GM19193 (cell line): Measurements from ENCODE around the gene TUBB6.

Experiments
- POLR2A ChIP-seq: IDR thresholded peaks from 4 replicates; pipeline ENCODE4 v1.6.1; 2011; ENCODE audit not compliant: insufficient read depth, insufficient read length; ENCODE audit errors: extremely low read depth

Gene TUBB6

DNA sequence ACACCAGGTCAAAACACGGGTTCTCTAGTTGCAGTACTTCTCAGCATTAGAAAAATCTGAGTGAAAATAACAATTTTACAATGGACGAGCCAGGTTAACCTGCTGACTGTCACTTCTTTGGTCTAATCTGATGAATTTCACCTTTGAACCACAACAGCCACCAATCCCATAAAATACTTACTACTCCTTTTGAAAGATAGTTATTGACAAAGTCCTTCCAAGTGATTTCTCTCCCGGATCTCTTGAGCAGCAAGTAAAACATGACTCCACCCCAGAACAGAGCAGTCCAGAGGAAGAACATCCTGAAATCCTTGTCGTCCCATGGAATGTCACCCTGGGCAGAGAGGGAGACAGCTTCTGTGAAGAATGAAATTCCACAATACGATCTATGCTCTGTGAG is 58.7 kb downstream of the TUBB6 start:
- no peak for TF ChIP-seq POLR2A

DNA sequence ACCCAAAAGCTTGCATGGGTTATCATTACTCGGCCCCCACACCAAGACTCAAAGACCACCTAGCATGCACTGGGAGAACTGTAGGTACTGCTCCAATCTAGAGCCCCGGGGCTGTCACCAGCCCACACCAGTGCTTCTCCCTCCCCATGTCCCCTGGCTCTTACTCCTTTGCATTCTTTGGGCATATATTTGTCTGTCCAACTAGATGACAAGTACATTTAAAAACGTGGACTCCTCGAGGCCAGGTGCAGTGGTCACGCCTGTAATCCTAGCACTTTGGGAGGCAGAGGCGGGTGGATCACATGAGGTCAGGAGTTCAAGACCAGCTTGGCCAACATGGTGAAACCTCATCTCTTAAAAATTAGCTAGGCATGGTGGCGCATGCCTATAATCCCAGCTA is 61.2 kb downstream of the TUBB6 start:
- TF ChIP-seq POLR2A, result no peak

DNA sequence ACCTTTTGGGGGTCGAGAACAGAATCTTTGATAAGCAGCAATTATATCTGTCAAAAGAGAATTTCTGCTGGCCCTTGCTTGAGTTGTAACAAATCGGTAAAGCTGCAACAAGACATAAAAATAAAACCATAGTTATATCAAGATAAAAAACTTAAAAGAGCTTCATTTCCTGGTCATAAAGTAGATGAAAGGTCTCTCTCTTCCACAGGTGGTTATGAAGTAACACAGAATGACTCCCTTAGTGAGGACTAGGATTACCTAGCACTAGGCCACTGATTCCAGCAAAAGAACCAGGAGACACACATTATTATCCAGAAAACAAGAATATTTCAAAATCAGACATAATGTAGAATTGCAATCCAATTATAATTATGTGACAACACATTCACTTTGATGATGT is 63.5 kb downstream of the TUBB6 start:
- no peak for TF ChIP-seq POLR2A

DNA sequence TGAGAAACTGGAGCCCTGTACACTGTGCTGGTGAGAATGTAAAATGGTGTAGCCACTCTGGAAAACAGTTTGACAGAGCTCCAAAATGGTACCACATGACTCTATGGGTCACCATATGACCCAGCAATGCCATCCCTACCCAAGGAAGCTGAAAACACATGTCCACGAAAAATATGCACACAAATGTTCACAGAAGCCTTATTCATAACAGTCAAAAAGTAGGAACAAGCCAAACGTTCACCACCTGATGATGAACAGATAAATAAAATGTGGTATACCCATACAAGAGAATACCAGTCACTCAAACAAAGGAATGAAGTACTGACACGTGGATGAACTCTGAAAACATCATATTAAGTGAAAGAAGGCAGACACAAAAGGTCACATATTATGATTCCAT is 64.4 kb downstream of the TUBB6 start:
- no peak for TF ChIP-seq POLR2A

DNA sequence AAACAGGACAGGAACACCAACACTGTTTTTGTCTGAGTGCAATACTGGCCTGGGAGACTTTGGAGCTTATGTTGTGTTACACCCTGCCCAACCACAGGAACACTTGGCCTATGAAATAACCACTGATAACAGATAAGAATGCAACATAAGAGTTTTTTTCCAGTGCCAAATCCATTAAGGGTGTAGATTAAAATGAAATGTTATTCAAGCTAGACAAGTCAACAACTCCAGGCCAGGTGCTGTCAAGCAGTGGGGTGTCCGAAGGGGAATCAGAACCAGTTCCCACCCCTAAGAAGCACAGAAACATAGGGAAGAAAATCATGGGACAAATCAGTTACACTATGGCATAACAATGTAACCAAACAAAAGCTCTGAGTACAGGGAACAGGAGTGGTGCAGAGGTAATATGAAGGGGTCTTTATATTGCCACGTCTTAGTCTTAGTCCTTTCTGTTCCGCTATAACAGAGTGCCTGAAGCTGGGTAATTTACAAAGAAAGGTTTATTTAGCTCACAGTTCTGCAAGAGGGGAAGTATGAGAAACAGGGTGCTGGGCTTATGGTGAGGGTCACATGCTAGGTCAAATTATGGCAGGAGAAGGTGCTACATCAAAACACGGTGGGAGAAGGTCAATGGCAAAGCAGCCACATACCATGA is 65.2 kb downstream of the TUBB6 start:
- TF ChIP-seq POLR2A, result no peak

DNA sequence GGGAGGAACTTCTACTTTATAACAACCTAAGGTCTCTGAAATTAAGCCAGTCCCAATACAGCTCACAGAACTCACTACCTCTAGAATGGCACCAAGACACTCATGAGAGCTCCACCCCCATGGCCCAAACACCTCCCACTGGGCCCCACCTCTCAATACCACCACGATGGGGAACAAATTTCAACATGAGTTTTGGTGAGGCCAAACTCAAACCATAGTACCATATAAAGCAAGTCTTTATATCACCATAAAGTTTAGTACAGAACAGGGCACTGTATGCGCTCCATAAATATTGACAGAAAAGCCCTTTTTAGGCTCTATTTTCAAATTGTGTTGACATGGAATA is 65.7 kb downstream of the TUBB6 start:
- no peak for TF ChIP-seq POLR2A

DNA sequence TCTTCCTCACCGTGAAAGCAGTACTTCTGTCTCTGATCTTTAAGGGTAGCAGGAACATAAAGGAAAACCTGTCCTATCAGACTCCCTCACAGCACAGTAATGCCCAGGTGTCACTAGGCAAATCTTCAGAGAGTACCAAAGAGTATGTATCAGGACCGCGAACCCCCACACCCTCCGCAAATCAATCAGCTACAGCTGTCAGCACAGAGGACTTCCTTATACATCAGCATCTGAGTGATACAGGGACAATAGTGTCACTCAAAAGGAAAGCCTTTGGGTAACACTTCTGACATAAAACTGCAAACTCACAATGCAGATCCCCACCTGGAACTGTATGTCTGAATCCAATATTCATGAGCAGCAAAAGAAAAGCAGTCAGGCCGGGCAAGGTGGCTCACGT is 66.4 kb downstream of the TUBB6 start:
- TF ChIP-seq POLR2A, result no peak
